Germinal center (tissue), 1 donor: Measurements from ENCODE around the gene ANO4.
"Not testable (repeated sequence)": the region's sequence is repeated elsewhere in the genome, so short reads cannot be mapped to it uniquely, and the experiment has no call there.

Experiments
- DNase-seq: peaks from one replicate; pipeline ENCODE4 v3.0.0; 2012; ENCODE audit warnings: mixed read lengths, low spot score

ANO4 gene

DNA sequence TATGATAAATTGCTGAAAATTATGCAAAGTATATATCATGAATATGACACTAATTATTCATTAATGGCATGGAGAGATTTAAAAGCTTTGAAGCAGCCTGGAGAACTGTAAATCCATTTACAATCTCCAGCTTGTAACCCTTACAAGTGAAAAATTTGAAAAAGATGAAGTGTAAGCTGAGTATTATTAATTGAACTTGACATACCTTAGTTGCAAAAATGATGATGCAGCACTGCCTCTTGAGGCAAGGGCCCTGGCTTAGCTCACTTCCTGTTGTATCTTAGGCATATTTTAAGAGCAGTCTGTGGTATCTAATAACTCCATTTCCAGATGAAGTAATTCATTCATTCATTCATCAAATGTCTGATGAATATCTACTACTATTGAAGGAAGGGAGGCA is 158.6 kb downstream of the ANO4 start:
- DNase-seq: no peak

DNA sequence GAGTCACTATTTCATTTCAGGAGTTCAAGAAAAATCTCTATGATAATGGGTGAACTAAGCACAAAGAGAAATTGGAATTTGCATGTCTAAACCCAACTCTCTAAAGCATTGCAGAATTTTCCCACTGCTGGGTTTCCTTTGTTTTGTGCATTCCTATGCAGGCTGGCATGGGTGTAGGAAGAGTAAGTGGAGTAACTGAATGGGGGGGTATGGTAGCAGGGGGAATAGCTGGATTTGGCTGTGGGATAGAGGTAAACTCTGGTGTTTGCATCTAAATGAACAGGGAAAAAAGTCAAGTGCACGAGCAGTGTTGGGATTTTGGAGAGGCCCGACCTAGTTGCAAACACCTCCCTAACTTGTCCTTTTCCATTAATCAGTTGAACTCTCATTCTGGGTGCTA is 159.1 kb downstream of the ANO4 start:
- DNase-seq: no peak

DNA sequence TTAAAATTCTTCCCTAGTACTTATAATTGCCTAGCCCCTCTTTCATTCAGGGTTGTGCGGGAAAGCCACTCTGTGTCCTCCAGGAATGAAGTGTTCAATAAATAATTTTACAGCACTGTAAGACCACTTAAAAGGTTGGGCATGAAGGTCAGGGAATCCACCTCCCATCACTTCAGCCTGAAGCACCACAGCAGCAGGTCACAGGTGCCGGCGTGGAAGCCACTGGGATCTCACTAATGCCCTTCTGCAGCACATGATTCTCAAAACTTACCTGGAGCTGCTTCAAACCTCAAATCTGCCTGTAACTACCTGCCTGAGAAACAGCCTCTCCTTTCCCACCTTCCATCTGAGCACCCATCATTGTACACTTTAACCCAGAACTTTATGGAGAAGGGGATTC is 159.5 kb downstream of the ANO4 start:
- no peak for DNase-seq

DNA sequence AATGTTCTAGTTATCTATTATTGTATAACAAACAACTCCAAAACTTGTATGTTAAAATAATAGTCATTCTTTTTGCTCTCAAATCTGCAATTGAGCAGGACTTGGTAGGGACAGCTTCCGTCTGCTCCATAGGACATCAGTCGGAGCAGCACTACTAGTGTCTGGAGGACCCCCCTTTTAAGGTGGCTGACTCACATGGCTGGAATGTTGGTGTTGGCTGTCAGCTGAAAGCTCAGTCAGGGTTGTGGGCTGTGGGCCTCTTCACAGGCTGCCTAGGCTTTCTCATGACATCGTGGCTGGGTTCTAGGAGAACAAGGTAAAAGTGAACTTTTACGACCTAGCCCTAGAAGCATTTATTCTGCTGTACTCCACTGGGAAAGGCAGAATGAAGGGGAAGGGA is 160.6 kb downstream of the ANO4 start:
- DNase-seq: no peak

DNA sequence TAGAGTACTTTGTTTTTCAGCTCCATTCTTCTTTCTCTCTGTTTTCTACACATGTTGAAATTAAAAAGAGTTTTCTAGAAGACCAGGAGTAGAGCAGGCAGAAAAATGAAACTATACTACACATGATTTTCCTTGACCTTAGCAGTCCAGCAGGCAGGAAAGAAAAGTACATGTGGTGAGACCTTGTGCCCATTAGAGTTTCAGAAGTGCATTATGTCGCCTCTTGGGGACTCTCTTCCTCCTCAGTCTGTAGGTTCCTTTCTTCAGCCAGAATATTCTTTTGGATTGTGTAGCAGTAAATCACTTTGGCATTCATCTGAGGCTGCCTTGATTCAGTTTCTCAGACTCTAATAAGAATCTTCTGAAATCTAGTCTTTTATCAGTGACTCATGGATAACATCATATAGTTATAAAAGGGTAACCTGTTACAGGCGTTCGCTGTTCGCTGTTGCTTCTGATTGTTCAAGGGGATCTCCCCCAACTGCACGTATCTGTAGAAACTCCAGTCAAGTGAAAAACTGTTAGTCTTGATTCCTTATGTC is 161.8 kb downstream of the ANO4 start:
- DNase-seq: no peak

DNA sequence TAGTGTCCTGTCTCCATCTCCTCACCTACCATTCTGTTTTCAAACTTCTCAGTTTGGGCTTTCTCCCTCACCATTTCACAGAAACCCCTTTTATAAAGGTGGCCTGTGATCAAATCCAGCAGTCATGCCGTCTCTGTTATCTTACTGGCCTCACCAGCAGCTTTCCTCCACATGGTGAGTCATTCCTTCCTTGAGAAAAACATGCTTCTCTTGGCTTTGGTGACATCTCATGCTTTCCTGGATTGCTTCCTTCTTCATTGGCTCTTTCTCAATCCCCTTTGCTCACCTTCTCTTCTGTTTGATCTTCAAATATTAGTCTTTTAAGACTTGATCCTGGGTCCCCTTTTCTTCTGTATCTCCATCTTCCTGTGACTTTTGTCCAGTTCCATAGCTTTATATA is 164.9 kb downstream of the ANO4 start:
- DNase-seq: no peak

DNA sequence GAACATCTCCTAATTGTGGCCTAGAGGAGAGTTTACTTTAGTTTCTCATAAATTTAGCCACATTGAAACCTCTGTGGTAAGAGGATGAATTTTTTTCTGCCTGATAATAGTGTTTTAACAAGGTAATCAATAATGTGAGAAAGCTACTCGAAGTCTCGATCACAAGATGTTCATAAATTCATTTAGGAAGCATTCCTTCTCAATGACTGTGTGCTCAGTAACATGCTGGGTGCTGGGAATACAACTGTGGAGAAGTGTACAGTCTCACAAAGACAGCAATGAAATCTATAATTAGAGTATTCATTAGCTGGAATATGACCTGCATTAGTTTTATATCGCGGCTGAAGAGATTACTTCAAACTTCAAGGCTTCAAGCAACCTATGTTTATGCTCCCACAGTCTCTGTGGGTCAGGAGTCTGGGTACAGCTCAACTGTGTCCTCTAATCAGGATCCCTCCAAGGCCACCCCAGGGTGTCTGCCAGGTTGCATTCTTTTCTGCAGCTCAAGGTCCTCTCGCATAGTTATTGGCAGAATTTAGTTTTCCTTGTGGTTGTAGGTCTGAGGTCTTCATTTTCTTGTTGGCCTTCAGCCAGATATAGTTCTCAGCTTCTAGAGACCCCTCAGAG is 167.6 kb downstream of the ANO4 start:
- DNase-seq: no peak

DNA sequence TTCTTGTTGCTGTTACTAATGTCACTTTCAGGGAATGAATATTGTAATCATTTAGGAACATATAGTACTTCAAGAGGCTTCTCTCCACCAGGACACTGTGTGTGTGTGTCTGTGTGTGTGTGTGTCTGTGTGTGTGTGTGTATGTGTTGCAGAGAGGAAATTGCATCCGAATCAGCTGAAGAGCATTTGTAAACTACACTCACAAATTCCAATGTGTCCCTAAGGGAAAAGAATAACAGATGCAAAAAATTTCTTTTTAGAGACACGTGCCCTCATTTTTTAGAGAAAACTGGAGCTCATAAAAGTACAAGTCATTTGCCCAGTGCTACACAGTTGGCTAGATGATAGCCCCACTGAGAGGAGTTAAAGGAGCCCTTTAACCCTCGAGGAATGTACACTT is 168.8 kb downstream of the ANO4 start:
- DNase-seq: no peak

DNA sequence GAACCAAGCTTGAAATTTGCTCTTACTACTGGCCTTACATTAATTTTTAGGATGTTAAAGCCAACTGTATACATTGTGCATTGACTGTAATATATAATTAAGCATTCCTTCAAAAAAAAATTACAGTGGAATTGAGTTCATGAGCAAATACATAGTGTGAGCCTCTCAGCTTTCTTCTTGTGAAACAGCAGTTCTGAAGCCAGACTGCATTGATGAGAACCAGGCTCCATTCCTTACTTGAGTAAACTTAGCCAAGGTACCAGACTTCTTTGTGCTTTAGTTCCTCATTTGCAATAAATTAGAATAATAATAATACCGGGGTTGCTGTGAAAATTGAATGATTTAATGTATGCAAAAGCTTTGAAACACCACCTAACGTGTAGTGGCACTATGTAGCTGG is 169.5 kb downstream of the ANO4 start:
- DNase-seq: no peak

DNA sequence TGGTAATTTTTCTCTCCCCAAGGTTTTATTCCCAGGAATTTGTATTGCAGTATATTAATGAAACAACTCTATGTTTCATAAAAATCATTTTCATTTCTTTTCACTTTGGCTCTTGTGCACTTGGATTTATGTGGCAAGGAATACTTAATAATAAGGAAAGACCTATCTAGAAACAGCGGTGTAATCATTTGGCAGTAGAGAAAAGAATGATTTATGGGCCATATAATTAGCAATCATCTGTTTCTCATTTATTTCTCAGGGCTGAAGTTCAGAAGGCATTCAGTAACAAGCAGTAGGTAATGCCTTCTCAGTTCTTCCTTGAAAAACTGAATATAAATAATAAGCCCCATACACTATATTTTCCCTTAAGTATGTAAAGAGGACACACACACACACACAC is 172.6 kb downstream of the ANO4 start:
- DNase-seq: no peak

DNA sequence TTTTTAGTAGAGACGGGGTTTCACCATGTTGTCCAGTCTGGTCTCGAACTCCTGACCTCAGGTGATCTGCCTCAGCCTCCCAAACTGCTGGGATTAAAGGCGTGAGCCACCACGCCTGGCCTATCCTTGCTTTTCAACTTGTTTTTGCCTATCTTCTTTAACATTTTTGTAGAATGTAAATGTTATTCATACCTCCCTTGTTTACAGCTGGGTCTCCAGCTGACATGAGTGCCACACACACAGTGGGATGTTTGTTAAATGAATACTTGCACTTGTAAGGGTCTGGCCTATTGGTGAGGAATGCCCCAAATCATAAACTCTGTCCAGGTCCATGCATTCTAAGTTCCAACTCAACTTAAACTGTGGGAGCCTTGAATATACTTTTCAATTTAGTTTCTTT is 176.3 kb downstream of the ANO4 start:
- no peak for DNase-seq

DNA sequence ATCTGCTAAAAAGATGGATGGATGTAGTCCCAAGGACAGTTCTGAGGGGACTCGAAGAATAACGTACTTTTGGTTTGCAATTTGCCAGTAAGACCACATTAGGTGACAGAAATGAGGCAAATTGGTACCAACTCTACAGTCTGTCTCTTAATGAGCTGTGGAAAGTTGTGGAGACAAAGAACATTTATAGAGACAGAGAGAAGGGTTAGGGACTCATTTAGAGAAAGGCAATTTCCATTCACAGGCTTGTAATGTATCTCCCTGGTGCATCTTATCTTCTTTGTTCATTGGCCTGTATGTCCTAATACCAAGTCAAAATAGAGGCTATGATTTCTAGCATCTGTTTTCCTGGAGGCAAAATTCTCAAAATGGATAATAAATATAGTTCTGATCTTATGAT is 177.5 kb downstream of the ANO4 start:
- DNase-seq: no peak

DNA sequence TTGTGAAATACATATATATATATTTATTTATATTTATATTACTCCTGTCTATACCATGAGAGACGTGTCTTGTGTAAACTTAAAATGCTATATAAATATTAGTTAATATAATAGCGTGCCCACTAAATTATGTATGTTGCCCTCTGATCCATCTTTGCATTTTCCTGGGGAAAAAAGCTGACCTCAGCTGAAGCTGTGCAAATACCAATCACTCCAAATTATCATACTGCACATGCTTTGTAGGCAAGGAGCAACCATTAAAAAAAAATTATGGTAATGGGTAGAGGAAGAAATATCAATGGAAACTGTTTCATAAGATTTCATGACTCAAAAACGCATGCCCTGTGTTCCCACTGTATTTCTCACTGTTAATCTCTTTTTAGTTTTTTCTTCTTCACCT is 179.8 kb downstream of the ANO4 start:
- DNase-seq: no peak

DNA sequence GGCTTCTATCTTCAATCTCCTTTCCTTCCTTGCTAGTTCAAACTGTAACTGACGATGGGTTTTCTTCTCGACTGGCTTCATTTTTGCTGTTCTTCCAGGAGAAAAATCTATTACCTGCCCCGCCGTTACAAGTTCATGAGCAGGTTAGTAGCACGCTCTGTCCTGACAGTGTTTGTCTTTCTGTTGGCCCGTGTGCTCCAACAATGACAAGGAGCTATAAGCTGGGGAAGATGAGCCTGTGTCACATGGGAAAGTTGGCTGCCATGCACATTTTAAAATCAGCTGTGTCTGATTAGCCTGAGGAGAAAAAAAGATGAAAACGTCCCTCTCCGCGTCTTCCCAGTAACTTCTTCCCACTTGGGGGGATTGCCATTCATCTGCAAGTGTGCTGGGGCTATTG is 180.2 kb downstream of the ANO4 start:
- no peak for DNase-seq

DNA sequence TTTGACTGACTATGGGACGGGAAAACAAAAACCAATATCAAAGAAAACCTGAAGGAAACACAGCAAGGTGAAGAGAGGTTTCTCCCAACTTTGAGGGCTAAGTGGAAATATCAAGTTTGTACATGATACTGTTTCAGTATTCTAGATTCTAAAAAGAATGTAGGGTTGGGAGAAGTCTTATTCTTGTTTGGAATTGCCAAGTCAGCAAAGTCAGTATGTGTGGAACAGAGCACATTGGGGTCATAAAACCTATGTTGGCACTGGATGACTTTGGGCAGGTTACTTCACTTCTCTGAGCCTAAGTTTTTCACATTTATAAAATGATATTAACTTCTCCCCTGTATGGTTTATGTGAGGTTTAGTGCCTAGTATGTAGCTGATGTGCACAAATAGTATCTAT is 182.2 kb downstream of the ANO4 start:
- no peak for DNase-seq

DNA sequence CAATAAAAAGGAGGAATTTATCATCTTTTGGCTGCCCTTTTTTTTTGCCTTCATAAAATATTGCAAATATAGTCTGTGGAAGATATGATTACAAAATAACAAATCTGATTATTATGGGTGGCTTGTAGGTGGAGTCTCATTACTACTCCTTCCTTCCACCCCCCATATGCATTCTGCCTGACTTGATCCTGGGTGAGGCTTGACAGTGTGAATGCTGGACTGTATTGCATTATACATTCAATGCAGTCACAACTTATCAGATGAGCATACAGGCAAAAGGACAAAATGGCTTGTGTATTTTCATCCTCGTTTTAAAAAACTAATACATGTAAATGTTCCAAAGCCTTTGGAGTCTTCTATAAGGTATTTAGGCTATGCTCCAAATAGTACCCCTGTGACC is 186.3 kb downstream of the ANO4 start:
- DNase-seq: no peak

DNA sequence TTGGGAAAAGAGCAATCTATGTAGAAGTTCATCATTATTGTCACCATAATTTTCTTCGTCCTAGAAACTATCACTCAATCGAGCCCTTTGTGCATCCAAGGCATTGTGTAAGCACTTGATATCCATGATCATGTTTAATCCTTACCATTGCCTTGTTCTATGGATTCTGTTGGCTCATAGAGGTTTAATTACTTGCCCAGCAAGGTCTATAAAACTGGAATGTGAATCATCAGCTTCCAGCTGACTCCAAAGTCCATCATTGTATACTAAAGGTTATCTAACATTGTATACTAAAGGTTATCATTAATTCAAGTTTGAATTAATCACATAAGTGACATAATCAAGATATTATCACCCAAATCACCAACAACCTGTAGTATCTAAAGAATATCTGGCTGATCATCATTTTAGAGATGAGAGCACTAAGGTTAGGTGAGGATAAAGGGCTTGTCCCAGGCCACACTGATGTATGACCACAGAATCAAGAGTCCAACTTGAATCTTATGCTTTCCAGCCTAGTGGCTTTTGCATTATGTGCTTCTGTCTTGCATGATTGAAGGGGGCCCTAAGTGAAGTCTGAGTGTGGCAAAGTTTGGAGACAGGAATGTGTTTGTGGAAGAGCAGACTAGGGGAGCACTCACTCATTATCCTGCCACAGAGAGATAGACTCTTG is 188.1 kb downstream of the ANO4 start:
- no peak for DNase-seq

DNA sequence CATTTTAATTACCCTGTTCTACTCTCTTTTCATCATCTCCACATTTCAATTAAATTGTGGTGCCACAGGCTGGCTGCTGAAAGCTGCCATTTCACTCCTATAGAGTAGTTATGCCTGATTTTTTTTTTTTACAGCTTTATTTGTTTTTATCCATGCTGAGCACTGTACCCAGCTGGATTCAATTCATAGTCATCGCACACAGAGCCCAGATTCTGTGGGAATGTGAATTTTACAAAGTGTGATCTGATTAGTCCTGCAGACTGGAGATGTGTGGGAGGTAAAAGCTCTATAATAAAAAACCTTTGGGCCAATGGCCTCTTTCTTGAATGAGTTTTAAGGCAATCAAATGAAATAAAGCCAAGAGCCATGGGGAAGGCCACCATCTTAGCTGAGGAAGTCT is 190.2 kb downstream of the ANO4 start:
- no peak for DNase-seq

DNA sequence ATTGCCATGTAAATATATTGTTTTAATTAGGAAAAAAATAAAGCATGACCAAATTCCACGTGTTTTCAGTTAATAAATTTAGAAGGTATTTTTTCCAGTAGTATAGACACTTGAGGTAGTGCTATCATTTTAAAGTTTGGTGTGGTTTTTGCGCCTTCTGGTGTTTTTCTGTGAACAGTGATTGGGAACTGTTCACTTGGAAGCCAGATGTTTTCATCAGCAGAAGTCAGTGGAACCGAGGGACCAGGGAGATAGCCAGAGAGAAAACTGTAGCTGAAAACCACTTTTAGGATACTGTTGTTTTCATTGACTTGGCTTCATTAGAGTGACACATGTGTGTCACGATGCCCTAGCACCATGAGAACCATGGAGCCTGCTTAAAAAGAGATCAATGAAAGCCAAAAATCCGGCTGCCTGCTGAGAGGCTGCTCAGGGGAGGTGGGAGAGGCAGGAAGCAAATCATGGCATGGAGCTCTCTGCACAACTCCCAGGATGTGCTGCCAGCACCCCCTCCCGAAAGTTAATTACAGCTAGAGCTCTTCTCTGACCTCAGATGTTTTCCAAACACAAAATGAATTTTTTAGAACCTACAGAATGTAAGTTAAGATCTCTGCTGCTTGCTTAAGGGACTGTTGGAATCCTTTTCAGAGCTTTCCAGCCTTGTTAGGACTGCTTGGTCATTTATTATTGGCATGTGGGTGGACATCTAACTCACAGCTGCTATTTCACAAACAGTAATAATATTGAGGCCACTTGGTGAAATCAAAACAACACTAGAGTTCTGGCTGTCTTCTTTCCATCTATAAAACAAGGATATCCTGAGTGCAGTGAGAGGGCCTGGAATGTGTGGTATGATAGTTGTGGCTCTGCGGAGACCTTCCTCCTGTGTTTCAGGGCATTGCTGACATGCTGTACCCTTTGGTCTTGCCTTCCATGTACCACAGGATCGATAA is 192.3 kb downstream of the ANO4 start:
- DNase-seq: no peak

DNA sequence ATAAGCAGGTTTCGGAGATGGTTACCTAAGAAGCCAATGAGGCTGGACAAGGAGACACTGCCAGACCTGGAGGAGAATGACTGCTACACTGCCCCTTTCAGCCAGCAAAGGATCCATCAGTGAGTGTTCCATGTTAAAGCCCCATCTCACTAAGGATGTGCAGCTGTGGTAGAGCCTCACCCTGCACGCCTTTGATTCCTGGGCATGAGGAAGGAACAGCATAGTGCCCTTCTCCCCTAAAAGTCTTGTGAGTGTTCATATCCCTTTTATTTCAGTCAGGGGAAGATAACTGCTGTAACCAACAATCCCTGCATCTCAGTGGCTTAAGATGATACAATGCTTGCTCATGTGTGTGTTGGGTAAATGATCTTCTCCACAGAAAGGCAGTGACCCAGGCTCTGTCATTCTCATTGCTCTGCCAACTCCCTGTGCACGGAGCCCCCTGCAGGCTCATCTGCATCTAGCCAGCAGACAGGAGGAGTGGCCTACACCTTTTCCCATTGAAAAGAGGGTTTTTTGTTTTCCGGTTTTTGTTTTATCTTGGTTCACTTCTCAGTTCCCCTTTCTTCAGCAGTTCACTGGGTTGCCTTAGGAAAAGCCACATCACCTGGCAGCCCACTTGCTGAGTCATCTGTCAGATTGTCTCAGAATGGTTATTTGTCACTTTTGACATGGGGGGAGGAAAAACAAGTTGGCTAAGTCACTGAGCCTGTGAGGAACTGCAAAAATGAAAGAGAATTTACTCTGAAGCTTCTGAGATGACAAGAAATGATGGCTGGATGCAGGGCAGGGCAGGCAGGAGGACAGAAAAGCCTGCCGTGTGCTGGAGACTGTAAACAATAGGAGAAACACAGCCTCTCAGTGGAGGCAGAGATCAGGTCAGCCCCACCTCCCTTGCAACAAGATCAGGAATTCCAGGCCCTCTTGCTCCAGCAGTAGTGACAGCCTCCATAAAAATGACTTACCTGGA is 193.3 kb downstream of the ANO4 start:
- DNase-seq: peak; percentile 23

DNA sequence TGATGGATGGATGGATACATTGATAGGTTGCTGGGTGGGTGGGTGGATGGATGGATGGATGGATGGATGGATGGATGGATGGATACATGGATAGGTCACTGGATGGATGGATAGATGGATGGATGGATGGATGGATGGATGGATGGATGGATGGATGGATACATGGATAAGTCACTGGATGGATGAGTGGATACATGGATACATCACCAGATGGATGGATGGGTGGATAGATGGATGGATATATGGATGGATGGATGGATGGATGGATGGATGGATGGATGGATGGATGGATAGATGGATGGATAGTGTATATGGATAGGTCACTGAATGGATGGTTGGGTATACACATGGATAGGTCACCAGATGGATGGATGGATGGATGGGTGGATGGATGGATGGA is 194.9 kb downstream of the ANO4 start:
- DNase-seq: not testable (repeated sequence)

DNA sequence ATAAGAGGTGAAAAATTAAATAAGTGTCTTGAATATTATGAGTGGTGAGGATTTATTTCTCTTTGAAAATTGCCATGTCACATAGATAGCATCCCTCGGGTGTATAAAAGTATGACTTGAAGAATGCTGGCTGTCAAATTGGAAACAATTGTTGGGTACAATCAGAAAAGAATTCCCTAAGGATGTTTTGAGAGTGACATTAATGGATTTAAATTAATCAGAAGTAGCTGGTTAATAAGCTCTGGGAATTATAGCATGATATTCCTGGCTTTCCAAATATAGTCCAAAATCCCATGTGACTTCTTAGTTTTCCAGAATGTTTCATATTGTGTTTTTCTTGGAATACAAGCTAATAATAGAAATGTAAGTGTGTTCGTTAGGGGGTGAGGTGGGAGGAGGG is 196.5 kb downstream of the ANO4 start:
- DNase-seq: no peak
